Stimulated activated CD4-positive, alpha-beta T cell treated with anti-CD3 and anti-CD28 coated beads, Interleukin-1b, Interleukin-23, amount 100 ng/mL, for 1 hour (primary cell): ENCODE results near the gene POLR1A.

Source experiments
- DNase-seq, 2 donors: peaks; one replicate each; pipeline ENCODE4 v3.0.0-alpha.2; 2020; ENCODE audit warnings: low read depth in 2 of 2

POLR1A gene

GRCh38 chr2:86021396-86022378 lies 84.0 kb downstream of the POLR1A start:
- no peak for DNase-seq

- no peak for DNase-seq
These were observed 84.7 kb downstream of the POLR1A start for GRCh38 chr2:86020984-86021383.

- no peak for DNase-seq
These were observed 86.6 kb downstream of the POLR1A start for GRCh38 chr2:86019121-86019520.

- no peak for DNase-seq
These were observed 87.5 kb downstream of the POLR1A start for GRCh38 chr2:86017901-86018896.

- no peak for DNase-seq
These were observed 89.1 kb downstream of the POLR1A start for GRCh38 chr2:86016581-86016980.

- DNase-seq = no peak
These were observed 90.0 kb downstream of the POLR1A start for GRCh38 chr2:86015699-86016098.

GRCh38 chr2:86015006-86015405 lies 90.7 kb downstream of the POLR1A start:
- DNase-seq = no peak

- no peak for DNase-seq
These were observed 91.2 kb downstream of the POLR1A start for GRCh38 chr2:86014493-86014892.

- no peak for DNase-seq
These were observed 93.5 kb downstream of the POLR1A start for GRCh38 chr2:86012007-86012712.

GRCh38 chr2:86011449-86011941 lies 94.2 kb downstream of the POLR1A start:
- DNase-seq = no peak

- no peak for DNase-seq
These were observed 95.6 kb downstream of the POLR1A start for GRCh38 chr2:86010083-86010482.

GRCh38 chr2:86006524-86006923 lies 99.2 kb downstream of the POLR1A start:
- no peak for DNase-seq

GRCh38 chr2:86003967-86004366 lies 101.7 kb downstream of the POLR1A start:
- no peak for DNase-seq

- DNase-seq = no peak
These were observed 102.6 kb downstream of the POLR1A start for GRCh38 chr2:86003104-86003503.

GRCh38 chr2:86002375-86002774 lies 103.3 kb downstream of the POLR1A start:
- DNase-seq = no peak

GRCh38 chr2:86001326-86001725 lies 104.4 kb downstream of the POLR1A start:
- DNase-seq = no peak

GRCh38 chr2:86000938-86001312 lies 104.8 kb downstream of the POLR1A start:
- no peak for DNase-seq

GRCh38 chr2:86000131-86000937 lies 105.4 kb downstream of the POLR1A start:
- no peak for DNase-seq

GRCh38 chr2:85999061-85999831 lies 106.4 kb downstream of the POLR1A start:
- no peak for DNase-seq
